Neural cell (in vitro differentiated cells): ENCODE data around the gene TGFBI. TPM values are rescaled to one million over a fixed set of nuclear protein-coding genes. Genes with fewer than 3 reads are reported as not detected.

Experiments
- H2AFZ ChIP-seq: fragments of 200-600, 300-800 bp; sonication (generic), shearing (Covaris generic); 2 replicates; pipeline ENCODE4 v1.6.0; 2014; ENCODE audit warnings: low read depth, mild to moderate bottlenecking, antibody characterized with exemption, low read length, moderate library complexity
- H3F3A ChIP-seq: fragments of 200-600 bp; shearing (Covaris generic); 2 replicates; pipeline ENCODE4 v1.6.1; 2016; ENCODE audit warnings: mild to moderate bottlenecking, moderate library complexity, mixed read lengths, antibody characterized with exemption, low read length; ENCODE audit not compliant: insufficient read depth, poor library complexity, severe bottlenecking
- H3K27ac ChIP-seq: fragments of 200-600, 300-800 bp; sonication (generic), shearing (Covaris generic); 2 replicates; pipeline ENCODE4 v1.5.1; 2014; ENCODE audit warnings: mild to moderate bottlenecking, low read length, moderate library complexity
- H3K27me3 ChIP-seq: fragments of 300-800, 200-600 bp; sonication (generic), shearing (Covaris generic); 2 replicates; pipeline ENCODE4 v1.6.0; 2014; ENCODE audit warnings: mild to moderate bottlenecking, low read depth, low read length, moderate library complexity; ENCODE audit not compliant: insufficient read depth
- H3K36me3 ChIP-seq: fragments of 300-800, 200-600 bp; sonication (generic), shearing (Covaris generic); 2 replicates; pipeline ENCODE4 v1.5.1; 2014; ENCODE audit warnings: mild to moderate bottlenecking, antibody characterized with exemption, low read length, moderate library complexity; ENCODE audit not compliant: insufficient read depth
- H3K4me2 ChIP-seq: fragments of 300-800, 200-600 bp; sonication (generic), shearing (Covaris generic); 2 replicates; pipeline ENCODE4 v1.6.0; 2014; ENCODE audit warnings: mild to moderate bottlenecking, low read length
- H3K4me3 ChIP-seq: fragments of 300-800, 200-600 bp; sonication (generic), shearing (Covaris generic); 2 replicates; pipeline ENCODE4 v1.5.1; 2014; ENCODE audit warnings: mild to moderate bottlenecking, low read length, moderate library complexity
- H3K79me2 ChIP-seq: fragments of 200-600 bp; shearing (Covaris generic); replicated peaks from 2 replicates; pipeline ENCODE4 v1.6.0; 2014; ENCODE audit warnings: mild to moderate bottlenecking, low read length, moderate library complexity; ENCODE audit not compliant: insufficient read depth
- H3K9ac ChIP-seq: fragments of 300-800, 200-600 bp; sonication (generic), shearing (Covaris generic); 2 replicates; pipeline ENCODE4 v1.6.1; 2016; ENCODE audit warnings: mild to moderate bottlenecking, low read length, mixed read lengths
- H3K9me2 ChIP-seq: fragments of 200-600 bp; shearing (Covaris generic); 2 replicates; pipeline ENCODE4 v1.6.1; 2016; ENCODE audit warnings: mild to moderate bottlenecking, low read length, mixed read lengths; ENCODE audit not compliant: insufficient read depth
- H3K9me3 ChIP-seq: fragments of 200-600, 300-800 bp; sonication (generic), shearing (Covaris generic); 2 replicates; pipeline ENCODE4 v1.6.1; 2016; ENCODE audit warnings: mild to moderate bottlenecking, mixed run types, low read length, moderate library complexity, mixed read lengths
- H4K20me1 ChIP-seq: fragments of 200-600 bp; shearing (Covaris generic); 2 replicates; pipeline ENCODE4 v1.6.1; 2016; ENCODE audit warnings: mild to moderate bottlenecking, mixed run types; ENCODE audit not compliant: insufficient read depth
- CTCF ChIP-seq: fragments of 450-650 bp; IDR thresholded peaks from 2 replicates; pipeline ENCODE4 v1.5.1; 2014; ENCODE audit warnings: antibody characterized with exemption, mild to moderate bottlenecking, moderate library complexity; ENCODE audit not compliant: poor library complexity, severe bottlenecking
- EP300 ChIP-seq: fragments of 450-650 bp; conservative IDR thresholded peaks from 2 replicates; pipeline ENCODE4 v1.6.1; 2014; ENCODE audit warnings: antibody characterized with exemption, mild to moderate bottlenecking, moderate library complexity; ENCODE audit not compliant: poor library complexity, severe bottlenecking
- EZH2 ChIP-seq: fragments of 200-600, 300-800 bp; shearing (Covaris generic), sonication (generic); IDR thresholded peaks from 2 replicates; pipeline ENCODE4 v1.6.1; 2014; ENCODE audit warnings: antibody characterized with exemption, low read length, borderline replicate concordance, mild to moderate bottlenecking; ENCODE audit not compliant: insufficient read depth, poor library complexity, severe bottlenecking
- MXI1 ChIP-seq: fragments of 450-650 bp; conservative IDR thresholded peaks from 2 replicates; pipeline ENCODE4 v1.6.1; 2014; ENCODE audit warnings: antibody characterized with exemption, mild to moderate bottlenecking; ENCODE audit not compliant: poor library complexity, severe bottlenecking
- POLR2AphosphoS5 ChIP-seq: IDR thresholded peaks from 2 replicates; pipeline ENCODE4 v1.6.1; 2012
- RAD21 ChIP-seq: fragments of 450-650 bp; conservative IDR thresholded peaks from 2 replicates; pipeline ENCODE4 v1.6.1; 2014; ENCODE audit warnings: antibody characterized with exemption, mild to moderate bottlenecking, moderate library complexity
- REST ChIP-seq: IDR thresholded peaks from 2 replicates; pipeline ENCODE4 v1.6.1; 2012; ENCODE audit warnings: borderline replicate concordance
- SMC3 ChIP-seq: fragments of 450-650 bp; conservative IDR thresholded peaks from 2 replicates; pipeline ENCODE4 v1.6.1; 2014; ENCODE audit warnings: antibody characterized with exemption, mild to moderate bottlenecking, moderate library complexity; ENCODE audit not compliant: poor library complexity
- TAF1 ChIP-seq: IDR thresholded peaks from 2 replicates; pipeline ENCODE4 v1.6.1; 2012; ENCODE audit warnings: low read depth
- polyA plus RNA-seq: library from polyadenylated mRNA; depleted of rRNA; stranded (reverse); fragments of >200 nt; gene quantifications from 2 replicates; pipeline ENCODE4 v1.2.3, GENCODE V29; 2014

The TGFBI gene
- polyA plus RNA-seq, 1 donor from 2014 or later, result 0.71 TPM

GRCh38 chr5:136103118-136103517 lies 74.3 kb downstream of the TGFBI start:
- no peak overlapping the region for H3K4me2 ChIP-seq
- no peak overlapping the region for H2AFZ ChIP-seq
- no peaks in the 10 kb centered on the region for H3K27me3 ChIP-seq
- H3K9me2 ChIP-seq, result no peaks in the 10 kb centered on the region
- no peaks in the 10 kb centered on the region for H3F3A ChIP-seq
- no peak overlapping the region for H3K27ac ChIP-seq
- H3K9me3 ChIP-seq, result no peaks in the 10 kb centered on the region
- no peaks in the 10 kb centered on the region for H3K79me2 ChIP-seq
- no peak overlapping the region for H3K9ac ChIP-seq
- TF ChIP-seq SMC3 (no peak), POLR2AphosphoS5 (no peak), CTCF (no peak), REST (no peak), RAD21 (no peak), EP300 (no peak), TAF1 (no peak), MXI1 (no peak), EZH2 (no peak)
- H3K4me3 ChIP-seq, result no peak overlapping the region
- no peaks in the 10 kb centered on the region for H4K20me1 ChIP-seq
- no peaks in the 10 kb centered on the region for H3K36me3 ChIP-seq

GRCh38 chr5:136104306-136104965 lies 75.6 kb downstream of the TGFBI start:
- Histone ChIP-seq H3K27me3 (no peaks in the 10 kb centered on the region), H3K79me2 (no peaks in the 10 kb centered on the region), H3K9ac (no peak overlapping the region), H2AFZ (no peak overlapping the region), H3F3A (no peaks in the 10 kb centered on the region), H3K4me3 (no peak overlapping the region), H3K27ac (no peak overlapping the region), H3K4me2 (no peak overlapping the region), H3K36me3 (no peaks in the 10 kb centered on the region), H3K9me2 (no peaks in the 10 kb centered on the region), H3K9me3 (no peaks in the 10 kb centered on the region), H4K20me1 (no peaks in the 10 kb centered on the region)
- no peak for TF ChIP-seq REST
